ENCODE measurements around the gene TTLL9.

- TF ChIP-seq, protein P1, sequence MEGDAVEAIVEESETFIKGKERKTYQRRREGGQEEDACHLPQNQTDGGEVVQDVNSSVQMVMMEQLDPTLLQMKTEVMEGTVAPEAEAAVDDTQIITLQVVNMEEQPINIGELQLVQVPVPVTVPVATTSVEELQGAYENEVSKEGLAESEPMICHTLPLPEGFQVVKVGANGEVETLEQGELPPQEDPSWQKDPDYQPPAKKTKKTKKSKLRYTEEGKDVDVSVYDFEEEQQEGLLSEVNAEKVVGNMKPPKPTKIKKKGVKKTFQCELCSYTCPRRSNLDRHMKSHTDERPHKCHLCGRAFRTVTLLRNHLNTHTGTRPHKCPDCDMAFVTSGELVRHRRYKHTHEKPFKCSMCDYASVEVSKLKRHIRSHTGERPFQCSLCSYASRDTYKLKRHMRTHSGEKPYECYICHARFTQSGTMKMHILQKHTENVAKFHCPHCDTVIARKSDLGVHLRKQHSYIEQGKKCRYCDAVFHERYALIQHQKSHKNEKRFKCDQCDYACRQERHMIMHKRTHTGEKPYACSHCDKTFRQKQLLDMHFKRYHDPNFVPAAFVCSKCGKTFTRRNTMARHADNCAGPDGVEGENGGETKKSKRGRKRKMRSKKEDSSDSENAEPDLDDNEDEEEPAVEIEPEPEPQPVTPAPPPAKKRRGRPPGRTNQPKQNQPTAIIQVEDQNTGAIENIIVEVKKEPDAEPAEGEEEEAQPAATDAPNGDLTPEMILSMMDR (conservative IDR thresholded peaks at IDR 0.05): no peak
- TF ChIP-seq ZFX (IDR thresholded peaks at IDR 0.05): no peak
Observed at GRCh38 chr20:31933698-31934097, 63.3 kb downstream of the TTLL9 start.
